Measurements from ENCODE around the gene SNAI3.

DNA sequence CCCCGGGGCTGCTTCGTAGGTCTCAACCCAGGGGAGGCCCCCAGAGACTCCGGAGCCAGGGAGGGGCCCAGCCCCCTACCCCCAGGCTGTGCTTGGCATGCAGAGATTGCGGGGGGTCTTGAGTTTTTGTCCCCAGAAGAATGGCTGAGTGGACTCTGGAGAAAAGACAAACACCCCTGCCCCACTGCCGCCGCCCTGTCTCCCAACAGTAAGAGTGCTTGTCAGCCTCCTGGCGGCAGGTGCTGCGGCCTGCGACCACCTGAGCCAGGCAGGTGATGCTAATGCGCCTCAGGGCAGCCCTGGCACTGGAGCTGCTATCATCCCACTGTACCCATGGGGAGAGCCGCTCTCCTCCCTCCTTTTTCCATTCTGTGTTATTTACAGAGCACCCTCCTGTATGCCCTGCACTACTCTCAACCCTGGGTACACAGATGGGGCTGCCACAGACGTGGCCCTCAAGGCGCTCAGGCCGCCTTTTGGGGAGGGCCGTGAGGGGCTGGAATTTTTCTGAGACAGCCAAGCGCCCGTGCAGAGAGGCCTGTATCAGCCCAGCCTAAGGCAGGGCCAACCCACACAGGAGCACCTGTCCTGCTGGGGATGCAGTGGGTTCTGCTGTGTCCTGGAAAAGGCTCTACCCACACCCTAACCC lies 50.5 kb downstream of the SNAI3 start:
- TF ChIP-seq, protein P1, sequence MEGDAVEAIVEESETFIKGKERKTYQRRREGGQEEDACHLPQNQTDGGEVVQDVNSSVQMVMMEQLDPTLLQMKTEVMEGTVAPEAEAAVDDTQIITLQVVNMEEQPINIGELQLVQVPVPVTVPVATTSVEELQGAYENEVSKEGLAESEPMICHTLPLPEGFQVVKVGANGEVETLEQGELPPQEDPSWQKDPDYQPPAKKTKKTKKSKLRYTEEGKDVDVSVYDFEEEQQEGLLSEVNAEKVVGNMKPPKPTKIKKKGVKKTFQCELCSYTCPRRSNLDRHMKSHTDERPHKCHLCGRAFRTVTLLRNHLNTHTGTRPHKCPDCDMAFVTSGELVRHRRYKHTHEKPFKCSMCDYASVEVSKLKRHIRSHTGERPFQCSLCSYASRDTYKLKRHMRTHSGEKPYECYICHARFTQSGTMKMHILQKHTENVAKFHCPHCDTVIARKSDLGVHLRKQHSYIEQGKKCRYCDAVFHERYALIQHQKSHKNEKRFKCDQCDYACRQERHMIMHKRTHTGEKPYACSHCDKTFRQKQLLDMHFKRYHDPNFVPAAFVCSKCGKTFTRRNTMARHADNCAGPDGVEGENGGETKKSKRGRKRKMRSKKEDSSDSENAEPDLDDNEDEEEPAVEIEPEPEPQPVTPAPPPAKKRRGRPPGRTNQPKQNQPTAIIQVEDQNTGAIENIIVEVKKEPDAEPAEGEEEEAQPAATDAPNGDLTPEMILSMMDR (IDR thresholded peaks at IDR 0.05), result no peak
- TF ChIP-seq POLR2A (IDR thresholded peaks at IDR 0.05), result no peak
